ENCODE data around the gene TNFRSF4. TPM values are rescaled to one million over a fixed set of nuclear protein-coding genes. Genes with fewer than 3 reads are reported as not detected.

TNFRSF4 gene
- total RNA-seq, 1 donor from 2014 or later, result 0.38 TPM

DNA sequence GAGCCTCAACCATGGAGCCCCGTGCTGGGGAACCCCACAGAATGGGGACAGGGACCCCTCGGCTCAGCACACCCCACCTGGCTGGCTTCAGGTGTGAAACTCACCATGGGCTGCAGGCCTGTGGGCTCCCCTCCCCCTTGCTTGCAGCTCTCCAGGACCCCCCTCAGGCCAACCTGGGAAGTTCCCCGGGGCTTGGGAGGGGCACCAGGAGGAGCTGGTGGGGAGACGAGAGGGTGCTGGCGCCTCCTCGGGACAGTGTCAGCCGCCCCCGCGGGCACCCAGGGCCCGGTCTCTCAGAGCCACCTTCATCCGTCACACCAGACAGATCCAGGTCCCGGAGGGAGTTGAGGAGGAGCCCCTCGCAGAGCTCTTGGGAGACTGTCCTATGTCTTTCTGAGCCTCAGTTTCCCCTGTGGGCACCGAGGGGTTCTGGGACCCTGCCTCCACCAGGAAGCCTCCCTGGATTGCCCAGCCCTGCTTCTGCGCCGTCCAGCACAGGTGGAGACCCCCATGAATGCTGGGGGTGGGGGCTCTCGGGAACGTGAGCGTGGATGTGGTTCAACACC, 6.9 kb downstream of the TNFRSF4 start:
- H3K9me3 Mint-ChIP-seq (ENCODE audit: low read depth), result no peaks in the 10 kb centered on the region
- no peaks in the 10 kb centered on the region for H3K4me1 Mint-ChIP-seq (ENCODE audit: low read depth)
- no peaks in the 10 kb centered on the region for H3K36me3 Mint-ChIP-seq (ENCODE audit: insufficient read depth)
- no peak for DNase-seq (ENCODE audit: low spot score, unreplicated experiment)
- TF ChIP-seq, protein P1, sequence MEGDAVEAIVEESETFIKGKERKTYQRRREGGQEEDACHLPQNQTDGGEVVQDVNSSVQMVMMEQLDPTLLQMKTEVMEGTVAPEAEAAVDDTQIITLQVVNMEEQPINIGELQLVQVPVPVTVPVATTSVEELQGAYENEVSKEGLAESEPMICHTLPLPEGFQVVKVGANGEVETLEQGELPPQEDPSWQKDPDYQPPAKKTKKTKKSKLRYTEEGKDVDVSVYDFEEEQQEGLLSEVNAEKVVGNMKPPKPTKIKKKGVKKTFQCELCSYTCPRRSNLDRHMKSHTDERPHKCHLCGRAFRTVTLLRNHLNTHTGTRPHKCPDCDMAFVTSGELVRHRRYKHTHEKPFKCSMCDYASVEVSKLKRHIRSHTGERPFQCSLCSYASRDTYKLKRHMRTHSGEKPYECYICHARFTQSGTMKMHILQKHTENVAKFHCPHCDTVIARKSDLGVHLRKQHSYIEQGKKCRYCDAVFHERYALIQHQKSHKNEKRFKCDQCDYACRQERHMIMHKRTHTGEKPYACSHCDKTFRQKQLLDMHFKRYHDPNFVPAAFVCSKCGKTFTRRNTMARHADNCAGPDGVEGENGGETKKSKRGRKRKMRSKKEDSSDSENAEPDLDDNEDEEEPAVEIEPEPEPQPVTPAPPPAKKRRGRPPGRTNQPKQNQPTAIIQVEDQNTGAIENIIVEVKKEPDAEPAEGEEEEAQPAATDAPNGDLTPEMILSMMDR (IDR thresholded peaks at IDR 0.05; ENCODE audit: unreplicated experiment), result no peak
- no peak overlapping the region for H3K27ac Mint-ChIP-seq
- H3K27me3 Mint-ChIP-seq, result peaks cover 6% of the 10 kb centered on the region
- H3K4me3 Mint-ChIP-seq (ENCODE audit: low read depth), result peak overlapping the region; percentile 16

DNA sequence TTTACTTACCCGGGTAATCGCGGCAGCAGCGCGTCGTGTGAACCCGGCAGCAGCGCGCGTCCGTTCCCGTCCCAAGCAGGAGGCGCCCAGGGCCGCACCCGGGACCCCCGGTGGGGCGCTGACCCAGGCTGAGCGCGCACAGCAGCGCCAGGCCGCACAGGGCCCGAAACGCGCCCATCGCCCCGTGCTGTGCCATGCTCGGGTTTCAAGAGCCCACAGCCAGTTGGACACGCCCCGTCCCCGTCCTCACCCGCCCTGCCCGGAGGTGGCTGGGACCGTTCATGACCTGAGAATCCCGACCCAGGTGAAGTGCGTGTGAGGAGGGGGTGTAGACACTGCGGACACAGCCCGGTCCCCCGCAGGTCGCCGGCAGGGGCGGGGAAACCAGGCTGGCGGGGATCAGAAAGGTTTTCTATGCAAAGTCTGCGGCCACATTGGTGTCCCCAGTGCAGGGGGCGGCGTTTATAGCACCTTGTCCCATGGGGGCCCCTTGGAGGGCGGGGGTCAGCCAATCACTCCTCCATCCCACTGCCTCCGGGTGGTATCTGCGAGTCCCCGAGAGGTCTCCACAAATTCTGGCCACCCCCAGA, 7.5 kb downstream of the TNFRSF4 start, which contains the start of gene TNFRSF18:
TSS of gene TNFRSF18 (minus strand) at position 217 of the 590 bp plus-strand sequence. CDS start at position 196, 21 bp downstream.
- Mint-ChIP-seq H3K4me3 (ENCODE audit: low read depth) (peak within 1 kb of the TSS; percentile 16), H3K27me3 (peaks cover 6% of the 10 kb centered on the region), H3K9me3 (ENCODE audit: low read depth) (no peaks in the 10 kb centered on the region), H3K4me1 (ENCODE audit: low read depth) (no peaks in the 10 kb centered on the region), H3K36me3 (ENCODE audit: insufficient read depth) (no peaks in the 10 kb centered on the region), H3K27ac (no peak within 1 kb of the TSS)
- DNase-seq (ENCODE audit: low spot score, unreplicated experiment), result no peak
- TF ChIP-seq, protein P1 (IDR thresholded peaks at IDR 0.05; ENCODE audit: unreplicated experiment), result no peak

DNA sequence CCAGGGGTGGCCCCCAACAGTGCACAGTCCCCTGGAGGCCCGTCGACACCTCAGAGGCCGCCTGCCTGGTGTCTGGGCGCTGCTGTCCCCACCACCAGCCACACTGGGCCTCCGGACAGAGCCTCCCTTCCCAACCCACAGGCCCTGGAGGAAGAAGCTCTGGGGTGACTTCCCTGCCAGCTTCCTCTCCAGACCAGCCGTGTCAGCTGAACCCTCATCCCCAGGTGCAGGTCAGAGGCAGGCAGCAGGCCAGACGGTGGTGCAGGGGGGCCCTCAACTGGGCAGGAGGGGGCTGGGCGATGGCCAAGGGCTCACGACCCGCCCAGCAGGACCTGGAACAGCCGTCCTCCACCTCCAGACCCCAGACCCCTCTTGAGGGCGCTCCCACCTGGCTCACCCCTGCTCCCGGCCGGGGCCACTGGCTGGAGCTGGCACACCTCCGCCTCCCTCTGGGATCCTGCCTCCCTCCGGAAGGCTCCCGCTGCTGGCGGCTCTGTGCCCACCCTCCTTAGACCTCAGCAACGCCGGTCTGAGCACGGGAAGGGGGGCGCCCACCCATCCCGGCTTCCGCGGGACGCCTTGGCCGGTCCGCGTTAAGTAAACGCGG, 8.1 kb downstream of the TNFRSF4 start:
- Mint-ChIP-seq H3K27me3 (peaks cover 6% of the 10 kb centered on the region), H3K27ac (no peak overlapping the region), H3K4me1 (ENCODE audit: low read depth) (no peaks in the 10 kb centered on the region), H3K4me3 (ENCODE audit: low read depth) (no peak overlapping the region), H3K9me3 (ENCODE audit: low read depth) (no peaks in the 10 kb centered on the region), H3K36me3 (ENCODE audit: insufficient read depth) (no peaks in the 10 kb centered on the region)
- DNase-seq (ENCODE audit: low spot score, unreplicated experiment), result no peak
- TF ChIP-seq, protein P1 (IDR thresholded peaks at IDR 0.05; ENCODE audit: unreplicated experiment), result no peak

DNA sequence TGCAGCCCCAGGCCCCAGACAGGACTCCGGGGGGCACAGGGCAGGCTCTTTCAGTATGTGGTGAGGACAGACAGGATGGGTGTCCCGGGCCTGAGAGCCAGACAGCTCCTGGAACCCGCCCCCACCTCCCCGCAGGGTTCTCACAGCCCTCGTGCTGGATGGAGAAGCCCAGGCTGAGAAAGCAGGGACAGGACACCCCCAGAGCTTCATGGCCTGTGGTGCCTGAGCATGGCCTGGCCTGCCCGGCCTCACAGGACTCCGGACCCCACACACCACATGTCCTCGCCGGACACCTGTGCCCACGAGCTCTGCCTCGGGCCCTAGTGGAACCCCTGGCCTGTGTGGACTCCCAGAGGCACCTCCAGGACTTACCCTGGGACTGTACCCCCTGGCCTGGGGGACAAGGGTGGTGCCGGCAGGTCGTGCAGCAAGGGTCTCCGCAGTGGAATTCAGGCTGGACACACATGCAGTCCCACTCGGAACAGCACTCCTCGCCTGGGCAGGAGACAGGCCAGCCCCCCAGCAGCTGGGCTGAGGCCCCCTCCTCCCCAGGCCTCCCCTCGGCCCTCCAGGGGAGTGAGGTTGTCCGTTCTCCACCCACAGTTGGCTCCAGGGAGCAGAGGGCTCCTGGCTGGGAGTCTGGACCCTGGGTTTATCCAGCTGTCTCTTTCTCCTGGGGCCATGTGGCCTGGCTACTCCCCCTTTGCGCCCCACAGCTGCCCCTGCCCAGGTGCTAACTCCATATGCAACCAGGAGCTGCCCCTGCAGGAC, 8.8 kb downstream of the TNFRSF4 start:
- no peaks in the 10 kb centered on the region for H3K36me3 Mint-ChIP-seq (ENCODE audit: insufficient read depth)
- H3K4me3 Mint-ChIP-seq (ENCODE audit: low read depth), result no peak overlapping the region

More for the DNA sequence above, 8.8 kb downstream of the TNFRSF4 start:
- H3K27ac Mint-ChIP-seq, result no peak overlapping the region
- DNase-seq (ENCODE audit: low spot score, unreplicated experiment), result no peak
- no peaks in the 10 kb centered on the region for H3K9me3 Mint-ChIP-seq (ENCODE audit: low read depth)
- H3K4me1 Mint-ChIP-seq (ENCODE audit: low read depth), result peaks cover 2% of the 10 kb centered on the region
- H3K27me3 Mint-ChIP-seq, result peaks cover 9% of the 10 kb centered on the region
- TF ChIP-seq, protein P1 (IDR thresholded peaks at IDR 0.05; ENCODE audit: unreplicated experiment), result no peak

Measured in progenitor cell of endocrine pancreas (in vitro differentiated cells).